Retinal pigment epithelial cell (primary cell): ENCODE results near the gene MDC1.
"Not testable (repeated sequence)": the region's sequence is repeated elsewhere in the genome, so short reads cannot be mapped to it uniquely, and the experiment has no call there.

ENCODE experiments used
- DNase-seq: peaks from one replicate; pipeline ENCODE4 v3.0.0-alpha.2; 2010; ENCODE audit warnings: low read depth
- H3K4me3 ChIP-seq: 2 replicates; pipeline ENCODE4 v1.5.1; 2011; ENCODE audit warnings: mild to moderate bottlenecking, low read length, control low read depth, moderate library complexity
- CTCF ChIP-seq: conservative IDR thresholded peaks from 2 replicates; pipeline ENCODE4 v1.5.1; 2011; ENCODE audit warnings: low read depth, low read length, control low read depth, inconsistent platforms

The MDC1 gene

GRCh38 chr6:30725713-30726505 is 8.8 kb upstream of the MDC1 start:
- H3K4me3 ChIP-seq, result no peak overlapping the region
- no peak for TF ChIP-seq CTCF
- DNase-seq, result no peak

DNA sequence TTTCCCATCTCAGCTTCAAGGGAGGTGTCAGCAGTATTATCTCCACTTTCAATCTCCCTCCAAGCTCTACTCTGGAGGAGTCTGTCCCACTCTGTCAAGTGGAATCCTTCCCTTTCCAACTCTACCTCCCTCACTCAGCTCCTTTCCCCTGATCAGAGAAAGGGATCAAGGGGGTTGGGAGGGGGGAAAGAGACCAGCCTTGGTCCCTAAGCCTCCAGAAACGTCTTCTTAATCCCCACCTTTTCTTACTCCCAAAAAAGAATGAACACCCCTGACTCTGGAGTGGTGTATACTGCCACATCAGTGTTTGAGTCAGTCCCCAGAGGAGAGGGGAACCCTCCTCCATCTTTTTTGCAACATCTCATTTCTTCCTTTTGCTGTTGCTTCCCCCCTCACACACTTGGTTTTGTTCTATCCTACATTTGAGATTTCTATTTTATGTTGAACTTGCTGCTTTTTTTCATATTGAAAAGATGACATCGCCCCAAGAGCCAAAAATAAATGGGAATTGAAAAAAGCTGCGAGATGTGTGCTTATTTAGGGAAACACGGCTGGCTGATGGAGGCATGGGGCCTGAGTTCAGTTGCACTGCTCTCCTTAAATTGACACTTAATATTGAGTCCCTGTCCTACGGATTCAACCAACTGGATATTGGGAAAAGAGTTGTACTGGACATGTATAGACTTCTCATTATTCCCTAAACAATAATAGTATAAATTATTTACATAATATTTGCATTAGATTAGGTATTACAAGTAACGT is 8.0 kb upstream of the MDC1 start:
- TF ChIP-seq CTCF, result no peak
- H3K4me3 ChIP-seq, result no peak overlapping the region

DNA sequence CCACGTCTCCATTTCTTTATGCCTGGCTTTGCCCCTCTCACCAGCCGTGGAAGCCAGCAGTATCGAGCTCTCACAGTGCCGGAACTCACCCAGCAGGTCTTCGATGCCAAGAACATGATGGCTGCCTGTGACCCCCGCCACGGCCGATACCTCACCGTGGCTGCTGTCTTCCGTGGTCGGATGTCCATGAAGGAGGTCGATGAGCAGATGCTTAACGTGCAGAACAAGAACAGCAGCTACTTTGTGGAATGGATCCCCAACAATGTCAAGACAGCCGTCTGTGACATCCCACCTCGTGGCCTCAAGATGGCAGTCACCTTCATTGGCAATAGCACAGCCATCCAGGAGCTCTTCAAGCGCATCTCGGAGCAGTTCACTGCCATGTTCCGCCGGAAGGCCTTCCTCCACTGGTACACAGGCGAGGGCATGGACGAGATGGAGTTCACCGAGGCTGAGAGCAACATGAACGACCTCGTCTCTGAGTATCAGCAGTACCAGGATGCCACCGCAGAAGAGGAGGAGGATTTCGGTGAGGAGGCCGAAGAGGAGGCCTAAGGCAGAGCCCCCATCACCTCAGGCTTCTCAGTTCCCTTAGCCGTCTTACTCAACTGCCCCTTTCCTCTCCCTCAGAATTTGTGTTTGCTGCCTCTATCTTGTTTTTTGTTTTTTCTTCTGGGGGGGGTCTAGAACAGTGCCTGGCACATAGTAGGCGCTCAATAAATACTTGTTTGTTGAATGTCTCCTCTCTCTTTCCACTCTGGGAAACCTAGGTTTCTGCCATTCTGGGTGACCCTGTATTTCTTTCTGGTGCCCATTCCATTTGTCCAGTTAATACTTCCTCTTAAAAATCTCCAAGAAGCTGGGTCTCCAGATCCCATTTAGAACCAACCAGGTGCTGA is 7.0 kb upstream of the MDC1 start:
- H3K4me3 ChIP-seq, DNase-seq: not testable (repeated sequence)
- peak; percentile 10 for TF ChIP-seq CTCF

More for the DNA sequence above, 8.0 kb upstream of the MDC1 start:
- DNase-seq, result no peak

GRCh38 chr6:30723159-30723842 is 6.2 kb upstream of the MDC1 start:
- not testable (repeated sequence) for DNase-seq
- H3K4me3 ChIP-seq, result peak overlapping the region; percentile 90

DNA sequence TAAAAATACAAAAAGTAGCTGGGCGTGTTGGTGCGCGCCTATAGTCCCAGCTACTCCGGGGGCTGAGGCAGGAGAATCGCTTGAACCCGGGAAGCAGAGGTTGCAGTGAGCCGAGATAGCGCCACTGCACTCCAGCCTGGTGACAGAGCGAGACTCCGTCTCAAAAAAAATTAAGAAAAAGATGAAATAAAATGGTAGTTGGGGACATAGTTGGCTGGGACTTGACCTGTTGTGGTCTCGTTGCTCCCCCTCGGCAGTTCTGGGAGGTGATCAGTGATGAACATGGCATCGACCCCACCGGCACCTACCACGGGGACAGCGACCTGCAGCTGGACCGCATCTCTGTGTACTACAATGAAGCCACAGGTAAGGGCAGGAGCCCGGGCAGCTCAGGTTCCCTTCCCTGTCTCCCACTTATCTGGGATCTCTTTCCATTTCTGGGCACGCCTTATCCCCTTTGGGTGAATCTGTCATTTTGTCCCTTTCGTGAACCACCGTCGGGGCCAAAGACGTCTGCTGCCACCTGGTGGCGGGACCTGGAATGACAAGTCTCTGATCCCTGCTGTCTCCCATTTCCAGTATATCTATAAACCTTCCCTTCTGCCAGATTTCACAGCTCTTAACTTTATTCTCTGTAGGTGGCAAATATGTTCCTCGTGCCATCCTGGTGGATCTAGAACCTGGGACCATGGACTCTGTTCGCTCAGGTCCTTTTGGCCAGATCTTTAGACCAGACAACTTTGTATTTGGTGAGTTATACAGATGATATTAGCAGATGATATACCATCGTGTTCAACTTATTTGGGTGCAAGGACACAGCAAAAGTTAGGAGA is 5.4 kb upstream of the MDC1 start:
- H3K4me3 ChIP-seq, result peak overlapping the region; percentile 90
- DNase-seq, result no peak
- peak; percentile 90 for TF ChIP-seq CTCF

GRCh38 chr6:30722025-30722279 is 4.9 kb upstream of the MDC1 start:
- peak overlapping the region; percentile 90 for H3K4me3 ChIP-seq
- DNase-seq, result not testable (repeated sequence)
